ENCODE measurements around the gene DLG2.

DLG2 gene

GRCh38 chr11:84544566-84544965 is 1082.6 kb downstream of the DLG2 start:
- H3K9me3 ChIP-seq (ENCODE audit: control insufficient read depth, insufficient read depth, low read length): no peaks in the 10 kb centered on the region
- H3K36me3 ChIP-seq (ENCODE audit: control insufficient read depth, insufficient read depth, low read length): no peaks in the 10 kb centered on the region
- no peaks in the 10 kb centered on the region for H3K27me3 ChIP-seq (ENCODE audit: control insufficient read depth, insufficient read depth, low read length)
- no peak overlapping the region for H3K4me3 ChIP-seq (ENCODE audit: low read depth, low read length)
- H3K9ac ChIP-seq (ENCODE audit: low read depth, low read length): no peak overlapping the region
- H3K4me1 ChIP-seq (ENCODE audit: control insufficient read depth, insufficient read depth, low read length): peaks cover 18% of the 10 kb centered on the region

DNA sequence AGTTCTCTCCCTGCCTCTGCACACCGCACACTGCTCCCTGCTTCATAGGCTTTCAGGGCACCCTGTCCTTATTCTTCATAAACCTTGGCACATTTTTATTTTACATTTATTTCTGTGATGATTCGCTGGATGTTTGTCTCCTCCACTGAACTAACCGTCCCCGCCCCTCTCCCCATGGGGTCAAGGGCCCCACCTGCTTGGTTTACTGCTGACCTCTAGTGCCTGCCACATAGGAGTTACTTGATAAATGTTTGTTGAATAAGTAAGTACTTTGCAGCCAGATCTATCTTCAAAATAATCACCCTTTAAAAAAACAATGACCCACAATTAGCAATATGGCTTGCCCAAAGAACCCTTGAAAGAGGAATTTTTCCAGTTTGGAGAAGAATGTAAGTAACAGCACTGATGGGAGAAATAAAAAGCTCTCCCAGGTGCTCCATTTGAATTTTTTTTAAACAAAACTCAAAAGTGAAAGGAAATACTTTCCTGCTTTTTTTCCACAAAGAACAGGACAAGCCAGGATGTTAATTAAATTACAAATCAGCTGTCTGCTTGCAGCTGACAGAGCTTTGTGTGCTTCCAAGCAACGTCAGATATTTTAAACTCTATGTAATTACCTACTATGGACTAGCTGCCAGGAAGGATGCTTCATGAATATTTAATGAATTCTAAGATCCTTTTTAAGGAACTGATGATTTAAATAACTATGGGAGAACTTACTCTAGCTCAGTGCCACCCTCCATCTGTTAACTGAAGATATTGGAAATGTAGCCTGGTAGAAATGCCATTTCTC is 1083.6 kb downstream of the DLG2 start:
- Histone ChIP-seq H3K9ac (ENCODE audit: low read depth, low read length) (no peak overlapping the region), H3K4me1 (ENCODE audit: control insufficient read depth, insufficient read depth, low read length) (peaks cover 18% of the 10 kb centered on the region), H3K27me3 (ENCODE audit: control insufficient read depth, insufficient read depth, low read length) (no peaks in the 10 kb centered on the region), H3K9me3 (ENCODE audit: control insufficient read depth, insufficient read depth, low read length) (no peaks in the 10 kb centered on the region), H3K36me3 (ENCODE audit: control insufficient read depth, insufficient read depth, low read length) (no peaks in the 10 kb centered on the region), H3K4me3 (ENCODE audit: low read depth, low read length) (no peak overlapping the region)

DNA sequence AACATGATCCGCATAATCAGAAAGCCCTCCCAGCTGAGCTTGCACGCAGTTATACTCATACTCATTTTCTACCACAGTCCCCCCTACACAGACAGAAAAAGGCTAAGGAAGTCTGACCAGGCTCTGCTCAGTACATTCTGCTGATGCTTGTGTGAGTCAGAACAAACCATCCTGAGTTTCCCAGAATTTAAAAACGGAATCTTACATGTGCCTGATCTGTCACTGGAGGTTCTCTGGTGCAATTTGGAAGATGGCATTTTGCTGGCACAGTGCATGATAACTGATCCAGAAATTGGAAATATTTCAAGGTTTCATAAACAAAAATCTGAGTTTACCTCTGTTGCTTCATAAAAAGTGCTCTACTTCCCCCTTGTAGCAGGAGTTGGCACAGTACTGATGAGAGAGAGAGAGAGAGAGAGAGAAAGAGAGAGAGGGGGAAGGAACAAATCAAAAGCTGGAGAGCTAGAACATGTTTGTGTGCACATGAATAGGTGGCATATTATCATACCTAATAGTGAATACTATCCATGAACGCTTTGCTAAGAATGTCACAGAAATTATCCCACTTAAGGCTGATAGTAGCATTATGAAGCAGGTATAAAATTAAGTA is 1085.3 kb downstream of the DLG2 start:
- H3K4me3 ChIP-seq (ENCODE audit: low read depth, low read length): no peak overlapping the region

GRCh38 chr11:84536456-84536855 is 1090.7 kb downstream of the DLG2 start:
- Histone ChIP-seq H3K27me3 (ENCODE audit: control insufficient read depth, insufficient read depth, low read length) (no peaks in the 10 kb centered on the region), H3K4me1 (ENCODE audit: control insufficient read depth, insufficient read depth, low read length) (no peaks in the 10 kb centered on the region), H3K4me3 (ENCODE audit: low read depth, low read length) (no peak overlapping the region), H3K9me3 (ENCODE audit: control insufficient read depth, insufficient read depth, low read length) (no peaks in the 10 kb centered on the region), H3K9ac (ENCODE audit: low read depth, low read length) (no peak overlapping the region), H3K36me3 (ENCODE audit: control insufficient read depth, insufficient read depth, low read length) (no peaks in the 10 kb centered on the region)

More for the DNA sequence above, 1085.3 kb downstream of the DLG2 start:
- H3K36me3 ChIP-seq (ENCODE audit: control insufficient read depth, insufficient read depth, low read length): no peaks in the 10 kb centered on the region
- no peaks in the 10 kb centered on the region for H3K9me3 ChIP-seq (ENCODE audit: control insufficient read depth, insufficient read depth, low read length)
- peaks cover 18% of the 10 kb centered on the region for H3K4me1 ChIP-seq (ENCODE audit: control insufficient read depth, insufficient read depth, low read length)
- no peaks in the 10 kb centered on the region for H3K27me3 ChIP-seq (ENCODE audit: control insufficient read depth, insufficient read depth, low read length)
- no peak overlapping the region for H3K9ac ChIP-seq (ENCODE audit: low read depth, low read length)

DNA sequence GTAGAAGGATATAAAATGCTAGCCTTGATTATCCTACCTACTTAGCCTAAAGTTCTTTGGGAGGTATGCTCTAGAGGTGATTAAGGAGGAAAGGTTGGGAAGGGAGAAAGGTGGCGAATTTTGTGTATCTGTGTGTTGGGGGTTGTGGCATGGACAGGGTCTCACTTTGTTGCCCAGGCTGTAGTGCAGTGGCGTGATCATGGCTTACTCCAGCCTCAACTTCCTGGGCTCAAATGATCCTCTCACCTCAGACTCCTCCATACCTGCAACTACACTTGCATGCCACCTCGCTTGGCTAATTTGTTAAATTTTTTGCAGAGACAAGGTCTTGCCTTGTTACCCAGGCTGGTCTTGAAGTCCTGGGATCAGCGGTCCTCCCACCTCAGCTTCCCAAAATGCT is 1094.8 kb downstream of the DLG2 start:
- Histone ChIP-seq H3K36me3 (ENCODE audit: control insufficient read depth, insufficient read depth, low read length) (no peaks in the 10 kb centered on the region), H3K4me3 (ENCODE audit: low read depth, low read length) (no peak overlapping the region), H3K9me3 (ENCODE audit: control insufficient read depth, insufficient read depth, low read length) (no peaks in the 10 kb centered on the region), H3K4me1 (ENCODE audit: control insufficient read depth, insufficient read depth, low read length) (no peaks in the 10 kb centered on the region), H3K27me3 (ENCODE audit: control insufficient read depth, insufficient read depth, low read length) (no peaks in the 10 kb centered on the region), H3K9ac (ENCODE audit: low read depth, low read length) (no peak overlapping the region)

DNA sequence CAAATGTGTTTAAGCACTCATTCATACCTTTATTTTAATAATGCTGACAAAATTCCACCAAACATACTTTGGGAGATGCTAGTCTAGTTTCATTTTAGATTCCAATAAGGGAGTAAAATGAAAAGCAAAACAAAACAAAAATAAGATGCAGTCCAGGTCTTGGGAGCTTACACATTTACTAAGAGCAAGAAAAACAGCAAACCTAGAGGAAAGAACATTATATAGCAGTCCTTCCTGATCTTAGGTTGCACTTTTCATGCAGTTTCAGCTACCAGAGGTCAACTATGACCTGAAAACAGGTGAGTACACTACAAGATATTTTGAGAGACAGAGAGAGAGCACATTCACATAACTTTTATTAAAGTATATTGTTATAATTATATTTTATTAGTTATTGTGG is 1100.9 kb downstream of the DLG2 start:
- Histone ChIP-seq H3K9me3 (ENCODE audit: control insufficient read depth, insufficient read depth, low read length) (no peaks in the 10 kb centered on the region), H3K27me3 (ENCODE audit: control insufficient read depth, insufficient read depth, low read length) (no peaks in the 10 kb centered on the region), H3K4me1 (ENCODE audit: control insufficient read depth, insufficient read depth, low read length) (no peaks in the 10 kb centered on the region), H3K9ac (ENCODE audit: low read depth, low read length) (no peak overlapping the region), H3K4me3 (ENCODE audit: low read depth, low read length) (no peak overlapping the region), H3K36me3 (ENCODE audit: control insufficient read depth, insufficient read depth, low read length) (no peaks in the 10 kb centered on the region)

GRCh38 chr11:84524422-84525051 is 1102.6 kb downstream of the DLG2 start:
- no peak overlapping the region for H3K4me3 ChIP-seq (ENCODE audit: low read depth, low read length)
- no peaks in the 10 kb centered on the region for H3K4me1 ChIP-seq (ENCODE audit: control insufficient read depth, insufficient read depth, low read length)
- no peaks in the 10 kb centered on the region for H3K9me3 ChIP-seq (ENCODE audit: control insufficient read depth, insufficient read depth, low read length)
- H3K9ac ChIP-seq (ENCODE audit: low read depth, low read length): no peak overlapping the region
- H3K27me3 ChIP-seq (ENCODE audit: control insufficient read depth, insufficient read depth, low read length): no peaks in the 10 kb centered on the region
- H3K36me3 ChIP-seq (ENCODE audit: control insufficient read depth, insufficient read depth, low read length): no peaks in the 10 kb centered on the region

- no peaks in the 10 kb centered on the region for H3K9me3 ChIP-seq (ENCODE audit: control insufficient read depth, insufficient read depth, low read length)
- H3K4me1 ChIP-seq (ENCODE audit: control insufficient read depth, insufficient read depth, low read length): no peaks in the 10 kb centered on the region
- no peak overlapping the region for H3K4me3 ChIP-seq (ENCODE audit: low read depth, low read length)
- H3K9ac ChIP-seq (ENCODE audit: low read depth, low read length): no peak overlapping the region
- H3K27me3 ChIP-seq (ENCODE audit: control insufficient read depth, insufficient read depth, low read length): no peaks in the 10 kb centered on the region
- no peaks in the 10 kb centered on the region for H3K36me3 ChIP-seq (ENCODE audit: control insufficient read depth, insufficient read depth, low read length)
These were observed 1104.8 kb downstream of the DLG2 start for GRCh38 chr11:84522331-84522730.

DNA sequence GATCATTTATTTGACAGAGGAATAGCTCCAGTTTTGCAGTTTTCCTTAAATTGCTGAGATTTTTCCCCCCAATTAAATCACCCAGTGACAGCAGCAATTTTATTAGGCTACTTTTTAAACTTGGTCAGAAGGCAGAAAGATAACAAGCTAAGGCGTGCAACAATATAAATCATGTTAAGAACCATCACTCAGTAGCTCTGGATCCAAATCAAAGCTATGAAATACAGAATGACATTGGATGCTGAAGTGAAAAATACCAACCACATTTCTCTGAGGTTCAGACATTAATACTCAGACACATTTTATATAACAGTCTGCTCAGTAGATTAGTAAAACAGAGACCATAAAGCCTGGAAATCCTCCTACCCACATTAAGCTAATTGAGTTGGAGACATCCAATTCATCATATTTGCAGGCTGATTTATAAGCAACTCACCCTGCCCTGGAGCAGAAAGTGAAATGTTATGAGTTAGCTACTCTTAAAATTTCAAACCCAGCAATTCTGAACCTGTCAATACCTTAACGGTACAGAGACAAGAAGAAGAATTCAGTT is 1108.4 kb downstream of the DLG2 start:
- no peak overlapping the region for H3K4me3 ChIP-seq (ENCODE audit: low read depth, low read length)
- no peaks in the 10 kb centered on the region for H3K9me3 ChIP-seq (ENCODE audit: control insufficient read depth, insufficient read depth, low read length)
- peaks cover 3% of the 10 kb centered on the region for H3K4me1 ChIP-seq (ENCODE audit: control insufficient read depth, insufficient read depth, low read length)
- H3K27me3 ChIP-seq (ENCODE audit: control insufficient read depth, insufficient read depth, low read length): no peaks in the 10 kb centered on the region
- H3K9ac ChIP-seq (ENCODE audit: low read depth, low read length): no peak overlapping the region
- no peaks in the 10 kb centered on the region for H3K36me3 ChIP-seq (ENCODE audit: control insufficient read depth, insufficient read depth, low read length)

DNA sequence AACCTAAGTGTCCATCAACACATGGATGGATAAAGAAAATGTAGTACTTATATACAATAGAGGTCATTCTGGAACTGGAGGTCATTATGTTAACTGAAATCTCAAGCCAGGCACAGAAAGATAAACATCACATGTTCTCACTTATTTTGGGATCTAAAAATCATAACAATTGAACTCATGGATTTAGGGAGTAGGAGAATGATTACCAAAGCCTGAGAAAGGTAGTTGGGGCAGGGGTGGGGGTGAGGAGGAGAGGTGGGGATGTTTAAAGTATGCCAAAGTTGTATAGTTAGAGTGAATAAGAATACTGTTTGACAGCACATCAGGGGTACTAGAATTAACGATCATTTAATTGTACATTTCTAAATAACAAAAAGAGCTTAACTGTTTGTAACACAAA is 1112.7 kb downstream of the DLG2 start:
- Histone ChIP-seq H3K36me3 (ENCODE audit: control insufficient read depth, insufficient read depth, low read length) (no peaks in the 10 kb centered on the region), H3K4me1 (ENCODE audit: control insufficient read depth, insufficient read depth, low read length) (peaks cover 3% of the 10 kb centered on the region), H3K27me3 (ENCODE audit: control insufficient read depth, insufficient read depth, low read length) (no peaks in the 10 kb centered on the region), H3K9me3 (ENCODE audit: control insufficient read depth, insufficient read depth, low read length) (no peaks in the 10 kb centered on the region), H3K4me3 (ENCODE audit: low read depth, low read length) (no peak overlapping the region), H3K9ac (ENCODE audit: low read depth, low read length) (no peak overlapping the region)

GRCh38 chr11:84503503-84503902 is 1123.6 kb downstream of the DLG2 start:
- no peaks in the 10 kb centered on the region for H3K4me1 ChIP-seq (ENCODE audit: control insufficient read depth, insufficient read depth, low read length)
- H3K9me3 ChIP-seq (ENCODE audit: control insufficient read depth, insufficient read depth, low read length): no peaks in the 10 kb centered on the region
- H3K4me3 ChIP-seq (ENCODE audit: low read depth, low read length): no peak overlapping the region
- no peak overlapping the region for H3K9ac ChIP-seq (ENCODE audit: low read depth, low read length)
- H3K36me3 ChIP-seq (ENCODE audit: control insufficient read depth, insufficient read depth, low read length): no peaks in the 10 kb centered on the region
- no peaks in the 10 kb centered on the region for H3K27me3 ChIP-seq (ENCODE audit: control insufficient read depth, insufficient read depth, low read length)

GRCh38 chr11:84501750-84502149 is 1125.4 kb downstream of the DLG2 start:
- Histone ChIP-seq H3K4me3 (ENCODE audit: low read depth, low read length) (no peak overlapping the region), H3K9ac (ENCODE audit: low read depth, low read length) (no peak overlapping the region), H3K4me1 (ENCODE audit: control insufficient read depth, insufficient read depth, low read length) (no peaks in the 10 kb centered on the region), H3K9me3 (ENCODE audit: control insufficient read depth, insufficient read depth, low read length) (no peaks in the 10 kb centered on the region), H3K36me3 (ENCODE audit: control insufficient read depth, insufficient read depth, low read length) (no peaks in the 10 kb centered on the region), H3K27me3 (ENCODE audit: control insufficient read depth, insufficient read depth, low read length) (no peaks in the 10 kb centered on the region)
